NCI-H1930 (cell line): ENCODE measurements around the gene CALR3.
A peak's percentile ranks its signal among the peaks of the same experiment; 100 is the strongest.
"Not testable (repeated sequence)": the region's sequence is repeated elsewhere in the genome, so short reads cannot be mapped to it uniquely, and the experiment has no call there.

Experiments used
- DNase-seq, 2 experiments: peaks; one replicate each; lab custom pipeline; 2025; lab: John Stamatoyannopoulos, UW

The CALR3 gene

DNA sequence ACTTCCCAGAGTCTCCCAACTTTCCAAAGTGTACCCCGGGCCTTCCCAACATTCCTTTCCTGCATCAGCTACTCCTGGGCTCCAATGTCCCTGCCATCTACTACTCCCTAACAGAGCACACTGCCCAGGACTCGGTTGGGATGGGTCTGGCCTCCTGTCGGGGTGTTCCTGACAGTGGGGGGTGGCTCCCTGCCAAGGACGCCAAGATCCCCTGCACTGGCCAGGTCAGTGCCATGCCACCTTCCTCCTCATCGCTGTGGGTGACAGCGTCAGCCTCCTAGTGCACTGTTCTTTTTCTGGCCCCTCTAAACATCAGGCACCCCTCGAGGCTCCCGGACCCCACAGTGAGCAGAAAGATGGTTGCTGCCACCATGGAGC lies 38.0 kb downstream of the CALR3 start:
- no peak for DNase-seq

GRCh38 chr19:16457195-16457953 lies 38.6 kb downstream of the CALR3 start:
- no peak for DNase-seq

- DNase-seq, result no peak
Measured at GRCh38 chr19:16456652-16457194, 39.2 kb downstream of the CALR3 start.

DNA sequence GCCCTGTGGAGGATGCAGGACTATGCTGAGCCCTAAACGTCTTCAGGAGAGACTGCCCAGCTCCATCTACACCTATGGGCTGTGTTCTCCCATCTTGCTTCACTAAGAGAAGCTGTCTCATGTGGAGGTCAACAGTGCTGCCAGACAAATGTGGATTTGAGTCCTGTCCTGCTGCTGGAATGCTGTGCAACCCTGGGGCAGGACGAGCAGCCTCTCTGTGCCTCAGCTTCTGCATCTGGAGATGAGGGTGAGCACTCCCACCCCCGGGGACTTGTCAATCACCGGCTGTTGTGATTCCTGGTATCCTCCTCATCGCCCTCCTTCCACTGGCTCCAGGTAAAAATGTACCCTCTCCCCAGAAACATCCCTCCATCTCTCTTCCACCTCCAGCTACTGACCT lies 40.5 kb downstream of the CALR3 start:
- no peak for DNase-seq

DNA sequence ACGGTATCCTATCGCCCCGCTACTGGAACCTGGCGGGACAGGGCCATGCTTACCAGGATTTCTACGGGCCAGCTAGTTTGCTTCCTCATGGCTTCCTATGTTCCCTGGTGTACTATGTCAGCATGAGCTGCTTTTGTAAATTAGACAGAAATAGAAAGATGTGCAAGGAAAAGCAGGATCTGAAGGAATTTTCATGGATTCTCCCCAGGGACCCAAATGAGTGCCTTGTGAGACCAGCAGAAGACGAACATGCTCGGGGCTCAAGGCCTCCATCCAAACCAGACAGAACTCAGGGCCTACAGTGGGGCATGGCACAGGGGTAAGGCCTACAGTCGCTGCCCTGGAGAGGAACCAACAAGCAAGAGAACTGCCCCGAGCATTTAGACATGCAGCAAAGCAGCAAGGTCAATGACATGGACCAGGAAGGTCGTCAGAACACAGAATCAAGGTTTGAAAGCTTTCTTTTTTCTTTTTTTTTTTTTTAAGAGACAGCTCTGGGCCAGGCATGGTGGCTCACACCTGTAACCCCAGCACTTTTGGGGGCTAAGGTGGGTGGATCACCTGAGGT lies 41.5 kb downstream of the CALR3 start:
- DNase-seq, result no peak

DNA sequence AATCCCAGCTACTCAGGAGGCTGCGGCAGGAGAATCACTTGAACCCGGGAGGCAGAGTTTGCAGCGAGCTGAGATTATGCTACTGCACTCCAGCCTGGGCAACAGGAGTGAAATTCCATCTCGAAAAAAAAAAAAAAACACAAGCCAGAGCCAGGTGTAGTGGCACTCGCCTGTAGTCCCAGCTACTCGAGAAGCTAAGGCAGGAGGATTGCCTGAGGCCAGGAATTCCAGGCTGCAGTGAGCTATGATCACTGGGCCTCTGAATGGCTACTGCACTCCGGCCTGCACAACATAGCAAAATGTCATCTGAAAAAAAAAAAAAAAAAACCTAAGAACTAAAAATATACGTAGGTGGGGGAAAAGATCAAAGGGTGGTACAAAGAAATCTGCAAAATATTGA lies 43.6 kb downstream of the CALR3 start:
- no peak for DNase-seq

DNA sequence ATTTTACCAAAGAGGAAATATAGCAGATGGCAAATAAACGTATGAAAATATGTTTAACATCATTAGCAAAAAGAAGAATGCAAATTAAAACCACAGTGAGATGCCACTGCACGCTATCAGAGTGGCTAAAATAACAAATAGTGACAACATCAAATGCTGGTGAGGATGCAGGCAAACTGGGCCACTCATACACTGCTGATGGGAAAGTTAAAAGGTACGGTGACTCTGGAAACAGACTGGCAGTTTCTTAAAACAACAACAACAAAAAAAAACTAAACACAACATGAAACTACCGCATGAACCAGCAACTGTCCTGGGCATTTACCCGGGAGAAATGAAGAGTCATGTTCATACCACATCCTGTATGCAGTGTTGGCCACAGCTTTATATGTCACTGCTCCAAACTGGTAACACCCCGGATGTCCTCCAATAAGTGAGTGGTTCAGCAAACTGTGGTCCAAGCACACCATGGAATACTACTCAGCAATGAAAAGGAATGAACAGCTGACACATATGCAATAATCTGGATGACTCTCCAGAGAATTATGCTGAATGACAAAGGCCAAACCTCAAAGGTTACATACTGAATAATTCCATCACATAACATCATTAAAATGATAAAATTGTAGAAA lies 46.5 kb downstream of the CALR3 start:
- no peak for DNase-seq

GRCh38 chr19:16448872-16449271 lies 47.1 kb downstream of the CALR3 start:
- DNase-seq, result not testable (repeated sequence)

- DNase-seq, result no peak
Measured at GRCh38 chr19:16446724-16447368, 49.1 kb downstream of the CALR3 start.

DNA sequence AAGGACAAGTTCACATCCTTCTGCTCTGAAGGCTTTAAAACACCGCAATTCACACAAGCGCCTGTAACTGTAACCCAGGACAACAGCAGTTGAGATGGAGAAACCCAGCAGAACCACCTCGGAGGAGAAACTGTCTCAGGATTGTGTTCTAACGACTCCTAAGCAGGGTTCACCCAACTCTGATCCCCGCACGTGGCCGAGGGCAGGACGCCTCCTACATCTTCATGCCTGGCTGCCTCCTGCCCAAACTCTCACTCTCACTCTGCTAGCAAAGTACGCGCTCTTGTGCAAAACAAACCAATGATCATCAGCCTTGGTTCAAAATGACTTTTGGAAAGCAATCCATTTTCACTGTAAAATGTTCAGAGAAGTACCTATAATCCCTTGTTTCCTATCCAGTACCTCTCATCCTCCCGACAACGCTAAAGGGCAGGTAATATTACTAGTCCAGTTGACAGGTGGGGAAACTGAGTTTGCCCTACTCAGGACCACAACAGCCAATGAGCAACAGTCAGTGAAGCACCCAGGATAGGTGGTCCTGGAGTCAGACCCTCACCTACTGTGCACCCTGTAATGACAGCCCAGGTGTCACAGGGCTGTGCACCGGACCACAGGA lies 49.8 kb downstream of the CALR3 start:
- DNase-seq, result no peak

DNA sequence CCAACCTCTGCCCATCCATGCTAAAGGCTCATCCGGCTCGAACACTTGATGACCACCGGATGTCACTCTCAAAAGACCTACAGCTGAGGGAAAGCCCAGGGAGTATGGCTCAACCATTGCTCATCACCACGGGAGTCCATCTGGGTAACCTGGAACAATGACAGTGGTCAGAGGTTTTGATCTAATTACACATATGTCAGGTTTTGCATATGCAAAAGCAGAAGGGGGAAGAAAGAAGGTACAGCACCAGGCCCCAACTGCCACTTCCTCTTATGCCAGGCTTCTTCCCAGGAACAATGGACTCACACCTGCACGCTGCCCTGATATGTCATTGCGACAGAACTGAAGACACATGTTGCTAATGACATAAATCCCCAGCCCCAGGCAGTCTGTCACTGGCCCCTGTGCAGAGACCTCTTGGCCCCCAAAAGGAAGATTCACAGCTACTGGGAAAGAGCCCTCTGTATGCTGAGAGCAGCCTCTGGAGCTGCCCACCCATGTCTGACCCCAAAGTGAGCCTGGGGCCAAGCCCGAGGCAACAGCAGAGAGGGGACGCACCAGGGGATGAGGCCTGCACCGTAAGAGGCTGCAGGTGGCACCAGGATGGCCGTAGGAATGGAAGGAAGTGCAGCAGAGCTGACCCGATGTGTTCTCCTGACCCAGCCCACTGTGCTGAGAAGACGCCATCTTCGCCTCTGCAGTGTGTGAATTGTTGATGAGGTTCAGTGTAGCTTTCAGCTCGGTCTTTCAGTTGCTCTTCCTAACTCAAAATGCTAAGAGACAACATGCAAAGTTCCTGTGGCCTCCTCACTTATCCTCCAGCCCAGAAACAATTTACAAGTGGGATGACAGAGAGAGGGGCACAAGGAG lies 50.5 kb downstream of the CALR3 start:
- DNase-seq, result no peak

DNA sequence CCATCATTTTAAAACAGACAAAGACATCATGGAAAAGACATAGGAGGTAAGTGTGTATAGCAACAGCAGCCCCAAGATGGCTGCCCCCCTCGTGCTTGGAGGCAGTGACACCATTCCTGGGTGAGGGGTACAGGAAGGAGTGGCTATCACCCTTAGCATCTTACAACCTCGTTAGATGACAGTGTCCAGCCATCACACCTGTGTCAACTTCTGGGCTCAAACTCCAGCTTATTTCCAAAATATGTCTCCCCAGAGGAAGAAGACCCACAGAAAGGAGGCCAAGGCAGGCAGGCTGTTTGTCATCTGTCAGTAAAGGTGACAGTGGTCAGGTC lies 51.7 kb downstream of the CALR3 start:
- DNase-seq, result no peak

- peak in 1 of 2 experiments; percentile 35 for DNase-seq
Measured at GRCh38 chr19:16442386-16443276, 53.3 kb downstream of the CALR3 start.

DNA sequence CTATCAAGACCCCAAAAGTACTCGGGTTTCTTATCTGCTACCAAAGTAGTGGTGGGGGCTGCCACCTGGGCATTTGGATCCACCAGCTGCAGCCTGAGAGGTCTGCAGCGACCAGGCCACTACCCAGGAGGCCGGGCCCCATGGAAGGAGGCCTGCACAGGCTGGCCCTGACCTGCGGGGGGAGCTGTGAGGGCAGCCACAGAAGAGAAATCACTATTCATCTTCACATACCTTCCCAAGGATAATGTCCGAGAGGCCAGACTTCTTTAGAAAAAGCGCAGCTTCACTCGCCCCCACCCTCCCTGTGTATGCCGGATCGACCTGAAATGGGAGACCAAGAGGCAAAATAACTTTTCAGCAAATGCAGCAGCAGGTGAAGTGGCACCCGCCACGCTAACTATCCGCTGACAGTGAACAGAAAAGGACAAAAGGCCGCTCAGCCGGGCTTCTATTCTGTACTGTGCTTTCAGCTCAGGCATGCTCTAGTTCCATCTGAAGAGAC lies 54.3 kb downstream of the CALR3 start:
- DNase-seq, result no peak

DNA sequence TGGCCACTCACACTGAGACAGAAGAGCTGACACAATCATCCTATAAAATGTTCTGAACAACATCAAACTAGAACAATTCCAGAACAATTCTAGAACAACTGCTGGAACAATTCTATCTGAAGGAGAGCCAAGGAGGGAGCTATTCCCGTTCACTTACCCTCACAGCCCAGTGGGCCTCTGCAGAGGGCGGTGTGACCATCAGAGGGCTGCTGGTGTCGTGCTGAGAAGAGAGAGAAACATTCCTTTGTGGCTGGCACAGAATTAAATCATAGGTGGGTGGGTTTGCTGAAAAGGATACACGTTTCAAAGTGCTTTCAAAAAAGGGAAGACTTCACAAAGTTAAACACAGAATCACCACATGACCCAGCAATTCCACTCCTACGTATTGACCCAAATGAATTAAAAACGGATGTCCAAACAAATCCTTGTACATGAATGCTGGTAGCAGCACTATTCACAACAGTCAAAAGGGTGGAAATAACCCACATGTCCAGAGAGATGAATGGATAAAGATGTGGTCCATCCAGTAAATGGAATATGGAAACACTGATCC lies 59.1 kb downstream of the CALR3 start:
- no peak for DNase-seq

GRCh38 chr19:16435999-16436650 lies 59.8 kb downstream of the CALR3 start:
- DNase-seq, result no peak

GRCh38 chr19:16435238-16435917 lies 60.6 kb downstream of the CALR3 start:
- DNase-seq, result no peak

DNA sequence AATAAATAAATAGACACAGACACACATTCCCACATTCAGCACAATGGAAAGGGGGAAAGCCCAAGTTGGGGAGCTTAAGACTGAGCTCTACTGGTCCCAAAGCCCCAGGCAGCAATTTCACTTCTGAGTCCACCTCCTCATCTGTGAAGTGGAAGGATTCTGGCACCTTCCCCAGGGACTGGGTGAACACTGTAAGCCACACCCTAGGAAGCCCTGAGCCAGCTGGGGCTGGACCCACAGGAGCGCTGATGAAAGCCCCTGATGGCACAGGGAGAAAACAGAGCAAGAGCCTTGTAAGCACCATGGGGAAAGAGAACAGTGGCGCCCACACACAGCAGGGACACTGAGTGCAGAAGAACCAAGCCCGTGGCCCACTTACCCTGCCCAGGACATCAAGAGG lies 62.0 kb downstream of the CALR3 start:
- DNase-seq, result no peak

DNA sequence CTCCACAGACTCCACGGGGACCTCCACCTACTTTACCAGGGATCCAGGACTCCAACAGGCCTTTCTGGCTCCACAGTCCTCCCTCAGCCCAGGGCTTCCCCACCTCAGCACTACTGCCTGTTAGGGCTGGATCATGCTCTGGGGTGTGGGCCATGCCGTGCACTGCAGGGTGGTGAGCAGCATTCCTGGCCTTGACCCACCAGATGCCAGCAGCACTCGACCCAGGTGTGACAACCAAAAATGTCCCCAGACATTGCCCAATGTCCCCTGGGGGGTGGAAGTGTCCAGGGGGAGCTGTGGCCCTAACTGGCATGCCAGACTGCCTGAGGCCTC lies 66.2 kb downstream of the CALR3 start:
- no peak for DNase-seq
